ENCODE measurements around the gene SLC25A6. TPM values are rescaled to one million over a fixed set of nuclear protein-coding genes. Genes with fewer than 3 reads are reported as not detected.

Gene SLC25A6
- total RNA-seq (ENCODE audit: low replicate concordance): 190 and 311 TPM in 2 replicates

DNA sequence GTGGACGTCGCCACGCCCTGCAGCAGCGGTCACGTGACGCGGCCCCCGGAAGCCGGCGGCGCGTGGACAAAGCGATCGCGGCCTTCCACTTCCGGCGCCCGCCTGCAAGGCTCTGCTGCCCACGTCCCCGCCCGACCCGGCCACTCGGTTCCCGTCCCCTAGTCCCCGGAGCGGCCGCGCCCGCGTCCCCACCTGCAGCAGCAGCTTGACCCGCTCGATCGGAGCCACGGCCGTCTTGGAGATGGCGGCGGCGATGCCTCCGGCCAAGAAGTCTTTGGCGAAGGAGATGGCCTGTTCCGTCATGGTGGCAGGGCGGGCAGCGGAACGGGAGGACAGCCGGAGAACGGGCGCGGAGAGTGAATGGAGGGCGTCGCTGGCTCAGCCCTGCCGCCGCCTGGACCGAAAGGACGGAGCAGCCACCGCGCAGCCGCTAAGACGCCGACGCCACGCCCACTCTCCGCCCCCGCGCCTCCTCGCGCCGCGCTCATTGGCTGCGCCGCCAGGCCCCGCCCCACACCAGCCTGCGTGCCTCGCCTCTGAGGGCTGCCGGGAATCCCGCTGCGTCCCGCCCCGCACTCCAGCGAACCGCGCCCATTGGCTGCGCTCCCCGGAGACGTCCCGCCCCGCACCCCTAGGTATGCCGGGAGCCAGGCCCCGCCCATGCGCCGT lies at the start of gene SLC25A6:
SLC25A6 (minus strand) TSS at position 407 of the 669 bp plus-strand sequence; CDS start at position 303, 104 bp downstream.
- H3K4me3 ChIP-seq (ENCODE audit: low read depth, low read length): peak within 1 kb of the TSS; percentile 84
- TF ChIP-seq CTCF (IDR thresholded peaks at IDR 0.05; ENCODE audit: insufficient read depth, low read length): no peak
- DNase-seq (ENCODE audit: low read depth): peak; percentile 95

DNA sequence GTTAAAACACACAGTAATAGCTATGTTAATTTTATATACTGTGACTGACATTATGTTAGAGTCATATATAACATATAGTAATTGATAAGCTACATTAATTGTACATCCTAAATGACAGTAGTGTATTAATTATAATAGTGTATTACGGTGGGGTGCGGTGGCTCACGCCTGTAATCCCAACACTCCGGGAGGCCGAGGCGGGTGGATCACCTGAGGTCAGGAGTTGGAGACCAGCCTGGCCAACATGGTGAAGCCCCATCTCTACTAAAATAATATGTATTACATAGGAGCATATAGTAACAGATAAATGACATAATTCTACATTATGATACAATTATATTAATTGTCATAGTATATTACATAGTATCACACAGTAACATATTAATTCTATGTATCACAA lies 48.6 kb upstream of the SLC25A6 start:
- no peak for TF ChIP-seq CTCF (IDR thresholded peaks at IDR 0.05; ENCODE audit: insufficient read depth, low read length)
- no peak for DNase-seq (ENCODE audit: low read depth)
- no peak overlapping the region for H3K4me3 ChIP-seq (ENCODE audit: low read depth, low read length)

GRCh38 chrX:1435241-1435895 lies 43.5 kb upstream of the SLC25A6 start:
- DNase-seq (ENCODE audit: low read depth): no peak
- no peak for TF ChIP-seq CTCF (IDR thresholded peaks at IDR 0.05; ENCODE audit: insufficient read depth, low read length)

GRCh38 chrX:1434871-1435240 lies 42.9 kb upstream of the SLC25A6 start:
- DNase-seq (ENCODE audit: low read depth): no peak

More at GRCh38 chrX:1435241-1435895, 43.5 kb upstream of the SLC25A6 start:
- no peak overlapping the region for H3K4me3 ChIP-seq (ENCODE audit: low read depth, low read length)

DNA sequence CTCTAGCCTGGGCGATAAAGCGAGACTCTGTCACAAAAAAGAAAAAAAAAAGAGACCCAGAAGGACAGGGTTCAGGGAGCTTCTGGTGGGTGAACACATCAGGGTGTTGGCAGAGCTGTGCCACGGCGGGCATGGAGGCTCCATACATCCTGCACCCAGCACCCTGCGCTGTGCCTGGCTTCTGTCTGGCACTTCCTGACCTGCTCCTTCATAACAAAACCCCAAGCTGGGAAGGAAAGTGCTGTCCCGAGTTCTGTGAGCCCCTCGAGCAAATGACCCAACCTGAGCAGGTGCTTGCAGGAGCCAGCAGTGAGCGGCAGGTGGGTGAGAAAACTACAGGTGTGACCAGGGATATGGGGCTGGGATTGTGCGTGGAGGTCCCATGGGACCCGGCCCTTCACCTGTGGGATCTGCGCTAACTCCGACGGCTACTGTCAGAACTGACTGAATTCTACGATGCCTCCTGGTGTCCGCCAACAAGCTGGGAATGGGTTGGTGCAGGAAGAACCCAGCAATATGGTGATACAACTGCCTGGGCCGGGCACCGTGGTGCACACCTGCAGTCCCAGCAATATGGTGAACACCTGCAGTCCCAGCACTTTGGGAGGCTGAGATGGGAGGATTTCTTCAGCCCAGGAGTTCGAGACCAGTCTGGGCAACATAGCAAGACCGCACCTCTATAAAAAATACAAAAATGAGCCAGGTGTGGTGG lies 41.9 kb upstream of the SLC25A6 start:
- no peak overlapping the region for H3K4me3 ChIP-seq (ENCODE audit: low read depth, low read length)
- TF ChIP-seq CTCF (IDR thresholded peaks at IDR 0.05; ENCODE audit: insufficient read depth, low read length): no peak
- no peak for DNase-seq (ENCODE audit: low read depth)

More at GRCh38 chrX:1434871-1435240, 42.9 kb upstream of the SLC25A6 start:
- H3K4me3 ChIP-seq (ENCODE audit: low read depth, low read length): no peak overlapping the region
- no peak for TF ChIP-seq CTCF (IDR thresholded peaks at IDR 0.05; ENCODE audit: insufficient read depth, low read length)

DNA sequence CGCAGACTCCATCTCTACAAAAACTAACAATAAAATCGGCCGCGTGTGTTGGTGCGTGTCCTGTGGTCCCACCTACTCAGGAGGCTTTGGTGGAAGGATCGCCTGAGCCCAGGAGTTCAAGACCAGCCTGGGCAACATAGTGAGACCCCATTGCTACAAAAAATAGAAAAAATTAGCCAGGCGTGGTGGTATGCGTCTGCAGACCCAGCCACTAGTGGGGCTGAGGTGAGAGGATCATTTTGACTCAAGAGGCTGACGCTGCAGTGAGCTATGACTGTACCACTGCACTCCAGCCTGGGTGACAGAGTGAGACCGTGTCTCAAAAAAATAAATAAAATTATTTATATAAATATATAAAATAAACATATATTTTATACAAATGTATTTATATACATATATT lies 38.5 kb upstream of the SLC25A6 start:
- no peak for TF ChIP-seq CTCF (IDR thresholded peaks at IDR 0.05; ENCODE audit: insufficient read depth, low read length)
- DNase-seq (ENCODE audit: low read depth): no peak
- no peak overlapping the region for H3K4me3 ChIP-seq (ENCODE audit: low read depth, low read length)

All from fibroblast of the aortic adventitia (primary cell).